Adipocyte (in vitro differentiated cells): ENCODE measurements around the gene CEBPA.

ENCODE experiments used
- DNase-seq: peaks from one replicate; pipeline ENCODE4 v3.0.0-alpha.2; 2015; ENCODE audit warnings: low read depth
- H3K27me3 ChIP-seq: replicated peaks from 2 replicates; pipeline ENCODE4 v1.7.0; 2013; ENCODE audit warnings: mild to moderate bottlenecking, low read length, moderate library complexity; ENCODE audit not compliant: control insufficient read depth, insufficient read depth
- H3K36me3 ChIP-seq: 2 replicates; pipeline ENCODE4 v1.7.0; 2013; ENCODE audit warnings: low read length, mild to moderate bottlenecking, moderate library complexity; ENCODE audit not compliant: control insufficient read depth, insufficient read depth, severe bottlenecking
- H3K4me1 ChIP-seq: 2 replicates; pipeline ENCODE4 v1.7.0; 2013; ENCODE audit warnings: mild to moderate bottlenecking, low read length, moderate library complexity; ENCODE audit not compliant: control insufficient read depth, insufficient read depth
- H3K4me3 ChIP-seq: 2 replicates; pipeline ENCODE4 v1.7.0; 2013; ENCODE audit warnings: mild to moderate bottlenecking, low read length, moderate library complexity
- H3K9ac ChIP-seq: 2 replicates; pipeline ENCODE4 v1.7.0; 2013; ENCODE audit warnings: mild to moderate bottlenecking, low read length, moderate library complexity
- H3K9me3 ChIP-seq: 2 replicates; pipeline ENCODE4 v1.7.0; 2013; ENCODE audit warnings: mild to moderate bottlenecking, low read length, moderate library complexity; ENCODE audit not compliant: control insufficient read depth

The CEBPA gene

GRCh38 chr19:33283589-33283988 lies 18.7 kb downstream of the CEBPA start:
- DNase-seq = no peak
- H3K27me3 ChIP-seq = no peaks in the 10 kb centered on the region
- peak overlapping the region; percentile 76 for H3K9ac ChIP-seq
- H3K9me3 ChIP-seq = peaks cover 8% of the 10 kb centered on the region
- H3K4me3 ChIP-seq = no peak overlapping the region
- H3K36me3 ChIP-seq = no peaks in the 10 kb centered on the region
- peaks cover 40% of the 10 kb centered on the region for H3K4me1 ChIP-seq

GRCh38 chr19:33282036-33282671 lies 20.2 kb downstream of the CEBPA start:
- Histone ChIP-seq H3K4me1 (peaks cover 48% of the 10 kb centered on the region), H3K36me3 (no peaks in the 10 kb centered on the region), H3K9me3 (no peaks in the 10 kb centered on the region), H3K27me3 (no peaks in the 10 kb centered on the region), H3K4me3 (peak overlapping the region; percentile 9), H3K9ac (peak overlapping the region; percentile 76)
- no peak for DNase-seq

GRCh38 chr19:33281296-33281926 lies 20.9 kb downstream of the CEBPA start:
- no peaks in the 10 kb centered on the region for H3K27me3 ChIP-seq
- peak overlapping the region; percentile 76 for H3K9ac ChIP-seq
- H3K36me3 ChIP-seq = no peaks in the 10 kb centered on the region
- no peak overlapping the region for H3K4me3 ChIP-seq
- H3K9me3 ChIP-seq = no peaks in the 10 kb centered on the region
- H3K4me1 ChIP-seq = peaks cover 48% of the 10 kb centered on the region
- DNase-seq = no peak

GRCh38 chr19:33280351-33280921 lies 21.9 kb downstream of the CEBPA start:
- no peaks in the 10 kb centered on the region for H3K27me3 ChIP-seq
- DNase-seq = no peak
- no peak overlapping the region for H3K4me3 ChIP-seq
- peaks cover 48% of the 10 kb centered on the region for H3K4me1 ChIP-seq
- peak overlapping the region; percentile 28 for H3K9ac ChIP-seq
- no peaks in the 10 kb centered on the region for H3K36me3 ChIP-seq
- H3K9me3 ChIP-seq = no peaks in the 10 kb centered on the region

GRCh38 chr19:33279430-33280350 lies 22.6 kb downstream of the CEBPA start:
- no peaks in the 10 kb centered on the region for H3K36me3 ChIP-seq
- peaks cover 44% of the 10 kb centered on the region for H3K4me1 ChIP-seq
- DNase-seq = no peak

GRCh38 chr19:33278403-33279269 lies 23.7 kb downstream of the CEBPA start:
- H3K27me3 ChIP-seq = no peaks in the 10 kb centered on the region
- H3K4me3 ChIP-seq = no peak overlapping the region
- H3K36me3 ChIP-seq = no peaks in the 10 kb centered on the region
- DNase-seq = no peak
- peak overlapping the region; percentile 57 for H3K9ac ChIP-seq
- H3K4me1 ChIP-seq = peaks cover 53% of the 10 kb centered on the region
- no peaks in the 10 kb centered on the region for H3K9me3 ChIP-seq

More at GRCh38 chr19:33279430-33280350, 22.6 kb downstream of the CEBPA start:
- H3K4me3 ChIP-seq = no peak overlapping the region
- peak overlapping the region; percentile 42 for H3K9ac ChIP-seq
- H3K9me3 ChIP-seq = no peaks in the 10 kb centered on the region
- H3K27me3 ChIP-seq = no peaks in the 10 kb centered on the region

GRCh38 chr19:33278023-33278402 lies 24.3 kb downstream of the CEBPA start:
- Histone ChIP-seq H3K4me3 (no peak overlapping the region), H3K4me1 (peaks cover 52% of the 10 kb centered on the region), H3K9ac (peak overlapping the region; percentile 43), H3K36me3 (no peaks in the 10 kb centered on the region), H3K27me3 (no peaks in the 10 kb centered on the region), H3K9me3 (no peaks in the 10 kb centered on the region)
- no peak for DNase-seq

GRCh38 chr19:33277434-33277833 lies 24.9 kb downstream of the CEBPA start:
- H3K9ac ChIP-seq = no peak overlapping the region
- H3K9me3 ChIP-seq = no peaks in the 10 kb centered on the region
- H3K27me3 ChIP-seq = no peaks in the 10 kb centered on the region
- no peak for DNase-seq
- H3K4me1 ChIP-seq = peaks cover 47% of the 10 kb centered on the region
- no peaks in the 10 kb centered on the region for H3K36me3 ChIP-seq
- no peak overlapping the region for H3K4me3 ChIP-seq

GRCh38 chr19:33275933-33276619 lies 26.3 kb downstream of the CEBPA start:
- H3K9ac ChIP-seq = no peak overlapping the region
- peaks cover 34% of the 10 kb centered on the region for H3K4me1 ChIP-seq
- H3K4me3 ChIP-seq = no peak overlapping the region
- no peaks in the 10 kb centered on the region for H3K27me3 ChIP-seq
- no peaks in the 10 kb centered on the region for H3K9me3 ChIP-seq
- DNase-seq = no peak
- no peaks in the 10 kb centered on the region for H3K36me3 ChIP-seq

GRCh38 chr19:33275559-33275932 lies 26.8 kb downstream of the CEBPA start:
- no peak overlapping the region for H3K4me3 ChIP-seq
- H3K9ac ChIP-seq = no peak overlapping the region
- H3K27me3 ChIP-seq = no peaks in the 10 kb centered on the region
- peaks cover 34% of the 10 kb centered on the region for H3K4me1 ChIP-seq
- H3K9me3 ChIP-seq = no peaks in the 10 kb centered on the region
- DNase-seq = no peak
- no peaks in the 10 kb centered on the region for H3K36me3 ChIP-seq
